GM21786 (cell line): ENCODE data around the gene CACNA2D1.

Experiments used
- ATAC-seq: cut with Tn5 transposase; IDR thresholded peaks from one replicate; pipeline ENCODE4 v1.9.1; 2021; ENCODE audit not compliant: unreplicated experiment

CACNA2D1 gene

DNA sequence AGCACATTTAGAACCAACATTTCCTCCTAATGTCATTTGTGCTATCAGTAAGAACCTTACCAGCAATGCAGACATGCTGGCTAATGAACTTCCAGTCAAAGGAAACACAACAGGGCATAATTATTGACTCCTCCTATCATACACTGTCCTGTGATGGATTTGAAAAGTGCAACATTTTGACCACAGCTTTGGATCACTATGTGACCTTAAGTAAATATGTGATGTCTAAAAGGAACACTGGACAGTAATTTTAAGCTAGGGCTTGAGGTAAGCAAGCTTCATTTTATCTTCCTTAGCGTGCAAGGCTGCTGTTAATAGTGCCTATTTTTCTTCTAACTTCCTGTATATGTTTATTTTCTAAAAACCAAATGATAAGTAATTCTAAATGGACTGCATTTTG is 433.2 kb downstream of the CACNA2D1 start:
- ATAC-seq = no peak

DNA sequence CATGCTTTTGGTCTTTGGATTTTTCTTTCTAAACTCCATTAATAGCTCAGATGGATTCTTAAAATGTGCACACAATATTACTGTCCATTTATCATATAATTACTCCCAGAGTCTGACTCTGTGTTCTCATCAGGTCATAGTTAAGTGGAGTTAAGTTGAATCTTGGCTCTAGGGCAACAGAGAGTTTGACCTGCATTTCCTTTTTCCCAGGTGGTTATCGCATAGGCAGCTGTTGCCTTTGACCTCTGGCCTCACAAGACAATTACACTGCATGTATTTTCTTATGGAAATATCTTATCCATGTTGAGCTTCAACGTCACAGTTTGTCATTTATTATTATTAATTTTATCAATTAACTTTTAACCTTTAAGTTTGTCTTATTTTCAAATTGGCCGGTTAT is 436.3 kb downstream of the CACNA2D1 start:
- ATAC-seq = no peak

DNA sequence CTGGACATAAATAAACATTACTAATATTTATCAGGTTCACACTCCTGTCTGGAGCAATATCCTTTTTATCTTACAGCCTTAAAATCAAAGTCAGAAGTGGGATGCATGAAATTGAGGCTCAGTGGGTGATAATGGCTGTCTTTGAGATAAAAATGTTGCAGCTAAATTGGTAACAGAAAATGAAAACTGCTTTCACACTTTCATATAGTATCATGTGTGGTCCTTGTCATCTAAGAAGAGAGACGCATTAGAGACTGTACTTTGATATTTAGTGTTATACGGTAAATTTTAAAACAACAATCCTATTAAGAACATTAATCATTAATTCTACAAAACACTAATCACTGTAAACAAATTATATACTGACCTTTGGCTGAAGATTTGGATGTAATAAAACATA is 438.5 kb downstream of the CACNA2D1 start:
- ATAC-seq = no peak

DNA sequence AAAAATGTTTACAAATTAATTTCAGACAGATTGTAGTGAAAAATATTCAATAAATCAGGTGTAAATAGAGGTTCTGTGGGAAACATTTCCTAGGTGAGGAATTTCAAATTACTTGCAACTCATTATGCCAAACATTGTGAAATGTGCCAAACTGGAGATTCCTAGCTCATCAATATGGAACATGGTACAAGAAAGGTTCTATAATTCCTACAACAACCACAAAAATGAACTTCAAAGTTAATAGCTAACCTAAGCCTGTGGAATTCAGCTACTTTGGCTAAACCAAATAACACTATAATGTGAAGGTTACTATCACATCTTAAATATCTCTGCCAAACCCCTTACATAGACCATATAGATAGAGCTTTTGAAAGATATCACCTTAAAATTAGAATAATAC is 450.4 kb downstream of the CACNA2D1 start:
- no peak for ATAC-seq

DNA sequence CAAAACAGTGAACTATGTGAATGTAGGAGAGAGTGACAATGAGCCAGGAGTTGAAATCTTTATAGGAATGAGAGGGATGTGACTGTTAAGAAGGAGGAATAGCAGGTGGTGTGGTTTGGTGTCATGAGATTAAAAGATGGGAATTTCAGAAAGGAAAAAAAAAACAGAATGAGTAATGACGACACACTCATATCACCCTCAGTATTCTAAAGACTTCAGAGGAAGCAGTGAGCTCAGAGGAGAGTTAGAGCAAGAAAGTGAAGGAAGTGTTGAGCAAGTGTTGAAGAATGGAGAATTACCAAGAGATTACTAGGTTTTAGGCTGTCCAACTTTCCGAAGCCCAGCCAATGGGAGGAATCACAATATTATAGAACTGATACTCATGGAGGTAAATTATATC is 453.2 kb downstream of the CACNA2D1 start:
- no peak for ATAC-seq

DNA sequence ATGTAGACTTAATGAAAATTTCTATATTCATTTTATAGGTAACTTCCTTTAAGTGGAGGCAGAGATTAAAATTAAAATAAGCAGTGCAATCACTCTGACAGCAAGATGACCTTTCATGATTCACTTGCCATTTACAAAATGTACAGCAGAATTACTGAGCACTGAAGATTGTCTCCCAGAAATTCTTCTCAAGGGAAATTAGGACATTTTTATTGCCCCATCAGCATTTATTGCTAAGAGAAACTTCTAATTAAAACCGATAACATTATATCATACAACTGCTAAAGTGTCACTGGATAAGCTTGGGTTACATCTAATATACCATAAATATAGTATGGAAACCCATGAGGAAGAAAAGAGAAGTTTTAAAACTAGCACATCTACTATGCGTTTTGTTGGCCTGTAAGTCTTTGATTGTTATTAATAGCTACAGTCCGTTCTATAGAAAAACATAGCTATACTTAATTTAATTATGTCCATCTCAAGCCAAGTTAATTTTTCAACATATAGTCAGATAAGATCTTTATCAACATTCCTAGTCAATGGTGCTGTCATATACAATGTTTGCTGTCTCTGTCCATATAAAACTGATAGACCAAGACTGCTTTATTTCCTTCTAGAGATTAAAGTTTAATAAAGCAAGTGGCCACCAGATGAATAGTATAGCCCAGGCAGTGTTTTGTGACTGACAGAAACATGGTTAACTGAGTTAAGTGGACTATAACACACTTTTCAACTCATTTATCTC is 456.7 kb downstream of the CACNA2D1 start:
- no peak for ATAC-seq

DNA sequence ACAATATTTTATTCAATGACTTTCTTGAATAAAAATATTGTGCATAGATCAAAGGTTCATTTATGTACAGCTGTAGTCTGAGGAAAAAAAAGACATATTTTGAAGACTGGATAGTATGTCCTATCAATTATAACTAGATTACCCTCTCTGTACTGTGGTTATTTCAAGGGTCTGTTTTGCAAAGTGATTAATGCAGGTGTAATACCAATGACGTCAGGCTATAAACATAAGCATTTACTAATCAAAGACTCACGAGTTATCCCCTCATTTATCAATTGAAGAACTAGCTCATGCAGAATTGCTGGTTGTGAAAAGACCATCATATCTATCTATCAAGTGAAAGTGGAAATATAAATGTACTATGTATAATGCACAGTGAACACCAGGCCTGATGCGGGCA is 460.2 kb downstream of the CACNA2D1 start:
- no peak for ATAC-seq

DNA sequence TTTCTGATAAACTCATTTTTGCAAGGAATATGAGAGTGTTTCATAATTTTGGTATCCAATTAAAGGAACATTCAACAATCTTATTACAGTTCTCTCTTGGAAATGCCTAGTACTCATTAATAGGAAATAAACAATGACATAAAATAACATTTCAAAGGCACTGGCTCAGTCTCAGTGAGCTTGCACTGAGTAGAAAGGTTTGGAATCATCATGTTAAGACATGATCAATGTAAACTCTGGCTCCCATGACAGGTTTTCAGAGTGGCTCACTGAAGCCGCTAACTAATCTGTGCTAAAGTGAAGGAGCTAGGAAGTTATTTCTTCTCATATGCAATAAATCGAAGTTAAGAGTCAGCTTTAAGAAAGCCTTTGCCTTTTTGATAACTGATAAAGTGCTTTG is 470.5 kb downstream of the CACNA2D1 start:
- no peak for ATAC-seq

DNA sequence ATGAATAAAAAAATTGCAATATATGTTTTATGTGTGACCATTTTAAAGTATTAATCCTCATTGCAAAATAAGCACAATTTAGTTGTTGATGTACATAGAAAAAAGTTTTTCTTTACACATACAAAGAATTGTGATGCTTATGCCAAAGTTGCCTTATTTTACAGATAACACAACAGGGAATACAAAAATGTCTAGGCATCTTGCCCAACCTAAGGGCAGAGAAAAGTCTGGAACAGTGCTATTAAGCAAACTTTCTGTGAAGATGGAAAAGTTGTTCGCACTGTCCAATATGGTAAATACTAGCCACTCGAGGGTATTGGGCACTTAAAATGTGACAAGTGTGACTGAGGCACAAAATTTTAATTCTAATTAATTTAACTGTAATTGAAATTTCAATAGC is 483.6 kb downstream of the CACNA2D1 start:
- ATAC-seq = no peak

DNA sequence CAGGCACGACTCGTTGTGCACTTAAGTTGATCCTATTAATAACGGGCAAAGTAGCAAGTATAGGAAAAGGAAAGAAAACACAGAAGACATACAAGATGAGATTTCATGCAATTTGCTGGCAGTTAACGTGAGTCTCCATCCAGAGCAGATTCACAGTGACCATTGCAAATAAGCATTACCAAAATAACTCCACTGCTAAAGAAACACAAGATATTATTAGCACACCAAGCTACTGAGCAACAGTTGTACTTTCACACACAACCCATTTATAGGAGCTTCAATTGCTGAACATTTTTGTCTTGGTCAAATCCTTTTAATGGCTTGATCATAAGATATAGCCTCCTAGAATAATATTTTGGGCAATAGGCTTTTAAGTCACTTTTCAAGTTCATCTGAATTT is 486.1 kb downstream of the CACNA2D1 start:
- ATAC-seq = no peak

DNA sequence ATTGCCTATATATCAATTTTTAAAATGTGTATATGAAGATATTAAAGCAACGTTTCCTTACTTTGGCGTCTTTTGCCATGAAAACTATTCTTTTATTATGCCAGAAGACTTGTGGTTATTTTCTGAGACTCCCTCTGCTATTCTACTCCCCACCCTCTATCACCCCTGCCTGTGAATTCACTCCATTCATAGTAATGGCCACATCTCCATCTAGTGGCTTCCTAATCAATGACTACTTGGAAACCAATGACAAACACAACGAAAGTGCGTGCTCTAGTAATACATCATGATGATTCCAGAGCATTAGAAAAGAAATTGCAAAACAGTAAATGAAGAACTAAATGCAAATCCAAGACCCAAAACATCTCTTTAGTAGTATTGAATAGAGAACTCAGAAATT is 487.1 kb downstream of the CACNA2D1 start:
- ATAC-seq = peak; percentile 77

DNA sequence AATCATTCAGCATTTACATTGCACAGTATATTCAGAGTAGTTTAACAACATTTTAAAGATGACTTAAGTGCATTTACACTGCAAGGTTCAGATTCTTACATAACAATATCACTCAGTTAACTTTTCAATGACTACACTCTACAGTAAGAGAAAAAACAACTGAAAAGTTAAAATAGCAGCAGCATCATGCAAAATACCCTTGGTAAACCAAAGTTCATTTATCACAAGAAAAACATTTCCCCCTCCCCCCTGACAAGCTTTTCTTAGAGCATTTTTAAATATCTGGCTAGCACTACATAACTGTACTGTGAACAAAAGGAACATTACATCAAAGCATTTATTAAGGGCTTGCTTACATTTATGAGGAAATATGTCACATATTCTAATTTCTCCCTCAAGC is 494.3 kb downstream of the CACNA2D1 start:
- ATAC-seq = no peak

DNA sequence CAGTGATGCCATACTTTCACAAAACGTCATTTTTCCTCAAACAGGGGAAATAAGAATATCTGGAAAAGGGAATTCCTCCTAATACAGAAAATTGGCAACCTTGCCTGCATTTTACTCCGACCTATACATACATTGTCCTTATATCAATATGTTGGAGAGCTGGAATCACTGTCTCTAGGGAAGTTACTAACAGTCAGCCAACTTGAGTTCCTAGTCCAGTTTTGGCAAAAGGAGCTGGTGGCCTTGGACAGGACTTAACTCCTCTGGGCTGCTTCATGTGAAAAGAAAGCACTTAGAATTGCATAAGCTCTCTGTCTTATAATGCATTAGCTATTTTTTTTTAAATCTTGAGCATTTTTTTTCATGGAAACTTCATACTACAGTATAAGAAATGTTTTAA is 499.5 kb downstream of the CACNA2D1 start:
- no peak for ATAC-seq

DNA sequence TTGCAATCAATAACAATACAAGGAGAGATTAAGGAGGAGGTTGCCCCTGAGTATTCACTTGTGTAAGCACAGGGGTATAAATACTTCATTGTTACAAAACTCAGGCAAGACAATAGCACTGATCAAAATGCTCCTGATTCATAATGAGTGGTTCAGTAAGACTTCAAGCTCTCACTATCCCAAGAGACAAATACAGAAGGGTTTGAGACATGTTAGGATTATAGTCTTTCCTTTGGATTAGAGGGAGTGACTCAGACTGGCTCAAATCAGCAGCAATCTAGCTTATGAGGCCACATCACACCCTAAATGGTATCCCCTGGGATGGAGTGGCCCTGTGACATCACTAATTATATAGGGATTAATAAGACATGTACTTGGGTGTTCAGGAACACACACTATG is 506.5 kb downstream of the CACNA2D1 start:
- no peak for ATAC-seq

DNA sequence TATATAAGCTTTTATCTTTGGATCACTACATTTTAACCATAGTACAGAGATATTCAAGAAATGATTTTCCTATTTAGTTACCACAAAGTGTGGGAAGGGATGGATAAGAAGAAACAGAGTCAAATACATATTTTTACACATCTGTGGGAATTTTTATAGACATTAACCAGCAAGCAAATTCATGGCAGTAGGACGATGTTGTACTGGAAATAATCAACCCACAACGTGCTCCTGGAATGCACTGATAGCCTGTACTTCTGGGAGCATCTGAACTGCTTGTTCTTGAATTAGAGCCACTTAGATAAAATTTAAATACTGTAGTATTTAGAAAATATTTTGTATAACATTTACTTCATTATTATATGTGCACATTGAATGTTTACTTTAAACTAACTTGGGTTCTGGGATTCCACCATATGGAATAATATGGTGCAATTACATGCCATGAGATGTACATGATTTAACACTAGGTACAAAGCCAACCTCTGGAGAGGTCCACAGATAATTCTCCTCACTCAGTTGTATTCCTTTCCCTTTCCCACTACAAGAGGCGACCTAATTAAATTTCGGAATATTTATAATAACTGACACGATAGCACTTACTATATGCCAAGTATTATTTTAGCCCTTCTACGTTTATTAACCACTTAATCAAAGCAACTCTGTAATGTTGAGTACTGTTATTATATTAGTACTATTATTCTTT is 508.8 kb downstream of the CACNA2D1 start:
- ATAC-seq = no peak

DNA sequence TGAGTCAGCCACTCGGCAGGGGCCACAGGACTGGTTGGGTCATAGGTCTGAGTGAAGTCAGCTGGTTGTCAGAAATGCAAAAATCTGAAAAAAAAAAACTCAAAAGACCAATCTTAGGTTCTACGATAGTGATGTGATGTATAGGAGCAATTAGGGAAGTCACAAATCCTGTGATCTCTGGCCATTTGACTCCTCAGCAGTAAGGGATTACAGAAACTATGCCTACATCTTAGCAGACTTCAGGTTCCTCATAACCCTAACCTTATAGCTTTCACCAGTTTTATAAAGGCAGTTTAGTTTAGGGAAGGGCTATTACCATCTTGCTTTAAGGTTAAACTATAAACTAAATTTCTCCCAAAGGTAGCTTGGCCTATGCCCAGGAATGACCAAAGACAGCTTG is 510.6 kb downstream of the CACNA2D1 start:
- no peak for ATAC-seq

DNA sequence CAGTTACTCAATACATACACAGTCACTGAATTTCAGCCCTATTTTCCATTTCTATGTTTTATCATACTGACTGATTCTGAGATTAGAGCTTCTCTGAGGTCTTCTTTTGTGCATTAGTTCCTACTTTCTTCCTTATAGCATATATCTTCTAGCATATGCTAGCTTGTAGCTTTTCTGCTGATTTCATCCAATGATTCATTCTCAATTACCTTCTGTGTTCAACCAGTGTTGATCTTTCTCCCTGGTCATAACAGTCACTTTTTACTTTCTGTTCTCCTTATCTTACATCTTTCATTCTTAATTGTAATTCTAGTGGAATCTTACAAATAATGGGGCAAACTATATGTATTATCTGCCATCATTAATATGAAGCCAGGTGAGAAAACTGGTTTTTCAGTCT is 514.2 kb downstream of the CACNA2D1 start:
- no peak for ATAC-seq

DNA sequence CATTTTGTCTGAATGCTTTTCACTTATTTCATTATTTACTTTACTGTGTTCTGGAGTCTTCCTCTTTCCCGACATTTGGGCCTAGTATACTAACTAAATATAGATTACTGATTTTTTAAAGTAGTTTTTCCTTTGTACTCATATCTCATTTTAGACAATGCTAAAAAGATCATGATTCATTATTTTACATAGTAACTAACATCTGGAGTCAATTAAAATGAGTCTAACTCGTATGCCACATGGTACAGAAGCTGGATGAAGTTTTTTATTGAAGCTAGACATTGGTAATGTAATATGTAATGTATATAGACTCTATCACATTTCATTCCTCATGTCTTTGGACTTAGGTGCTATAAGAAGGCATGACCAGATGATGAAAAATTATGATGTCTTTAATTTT is 517.4 kb downstream of the CACNA2D1 start:
- ATAC-seq = no peak

DNA sequence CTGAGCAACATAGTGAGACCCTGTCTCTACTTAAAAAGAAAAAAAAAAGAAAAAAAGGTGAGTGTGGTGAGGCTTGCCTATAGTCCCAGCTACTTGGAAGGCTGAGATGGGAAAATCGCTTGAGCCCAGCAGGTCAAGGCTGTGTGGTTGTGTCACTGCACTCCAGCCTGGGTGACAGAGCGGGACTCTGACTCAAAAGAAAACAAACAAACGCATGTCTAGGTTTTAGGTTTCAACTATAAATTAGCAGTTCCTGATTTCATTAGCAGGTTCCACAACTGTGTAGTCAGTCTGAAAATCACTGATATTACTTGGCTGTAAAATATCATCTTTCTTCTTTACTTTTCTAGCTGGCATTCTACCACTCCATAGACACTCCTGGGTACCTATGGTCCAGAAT is 518.0 kb downstream of the CACNA2D1 start:
- peak; percentile 83 for ATAC-seq

DNA sequence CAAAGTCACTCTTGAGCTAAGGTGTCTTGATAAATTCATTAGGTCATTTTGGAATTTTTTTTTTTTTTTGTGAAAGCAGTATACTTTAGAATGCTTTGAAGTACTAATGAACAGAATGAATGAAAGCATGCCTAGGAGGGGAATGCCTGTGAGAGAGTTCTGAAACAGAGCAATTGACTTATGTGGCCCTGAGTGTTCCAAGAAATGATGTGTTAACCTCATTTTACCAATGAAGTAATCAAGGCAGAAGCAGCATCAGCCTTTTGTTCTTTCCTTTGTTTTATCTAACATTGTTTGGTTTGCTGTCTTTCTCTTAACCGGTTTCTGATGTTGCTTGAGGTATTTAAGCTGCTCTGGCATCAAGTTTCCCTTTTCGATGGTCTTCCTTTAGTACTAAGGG is 519.1 kb downstream of the CACNA2D1 start:
- ATAC-seq = no peak

DNA sequence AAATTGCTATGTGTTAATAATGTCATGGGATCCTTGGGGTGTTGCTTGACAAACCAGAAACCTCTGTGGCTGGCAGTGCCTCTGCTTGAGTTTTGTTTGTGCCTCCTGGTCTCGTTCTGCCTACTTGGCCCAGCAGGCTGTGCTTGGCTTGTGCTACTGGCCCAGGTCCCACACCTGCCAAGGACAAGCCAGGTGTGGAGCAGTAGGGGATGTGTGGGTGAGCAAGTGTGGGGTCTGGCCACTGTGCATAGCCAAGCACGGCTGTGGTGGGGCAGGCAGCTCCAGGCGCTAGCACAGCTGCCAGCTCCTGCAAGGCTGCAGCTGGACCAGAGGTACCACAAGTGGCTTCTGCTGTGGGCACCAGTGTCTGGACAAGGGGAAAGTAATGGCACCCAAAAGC is 524.1 kb downstream of the CACNA2D1 start:
- no peak for ATAC-seq

DNA sequence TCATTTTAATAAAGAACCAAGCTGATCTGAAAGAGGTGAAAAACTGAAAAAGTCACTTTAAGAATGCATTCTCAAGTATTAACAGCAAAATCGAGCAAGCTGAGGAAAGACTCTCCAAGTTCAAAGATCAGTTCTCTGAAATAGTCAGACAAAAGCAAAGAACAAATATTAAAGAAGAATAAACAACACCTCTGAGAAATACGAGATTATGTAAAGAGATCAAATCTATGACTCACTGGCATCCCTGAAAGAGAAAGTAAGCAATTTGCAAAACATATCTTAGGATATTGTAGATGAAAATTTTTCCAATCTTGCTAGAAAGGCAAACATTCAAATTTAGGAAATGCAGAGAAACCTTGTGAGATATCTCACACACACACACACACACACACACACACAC is 535.4 kb downstream of the CACNA2D1 start:
- ATAC-seq = no peak

DNA sequence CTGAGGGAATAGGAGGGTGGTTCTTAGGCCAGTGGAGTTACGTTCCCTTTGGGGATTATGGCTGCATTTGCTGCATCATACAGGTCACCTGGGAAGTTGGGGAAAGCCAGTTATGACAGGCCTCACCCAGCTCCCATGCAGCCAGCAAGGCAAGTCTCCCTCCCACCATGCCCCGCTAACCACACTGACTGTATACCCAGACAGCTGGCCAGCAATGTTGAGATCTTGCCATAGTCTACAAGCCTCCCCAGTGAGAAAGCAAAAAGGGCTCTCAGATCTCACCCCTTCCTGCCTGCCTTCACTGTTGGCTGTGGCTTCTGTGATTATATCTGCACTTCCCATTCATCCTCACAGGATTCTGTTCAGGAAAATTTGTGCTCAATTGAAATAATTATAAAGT is 540.5 kb downstream of the CACNA2D1 start:
- ATAC-seq = no peak
